IMR-90 (cell line): Measurements from ENCODE around the gene RNF130. TPM values are rescaled to one million over a fixed set of nuclear protein-coding genes. Genes with fewer than 3 reads are reported as not detected.

Source experiments
- ATAC-seq: fragments of 200-7000 bp; cut with Tn5 transposase; 2 replicates; pipeline ENCODE4 v1.9.1; 2020; ENCODE audit warnings: low read depth, mild to moderate bottlenecking, moderate library complexity
- BruUV-seq: library from RNA; stranded (reverse); fragments of 400-500 nt; replicated peaks from 2 replicates; lab custom pipeline; 2021; lab: Mats Ljungman, UMichigan
- CTCF ChIA-PET: fragments of 300-600 bp; formaldehyde crosslinking; extraction: SDS; loops from one replicate; lab custom pipeline; 2021; ENCODE audit warnings: antibody characterized with exemption; lab: Yijun Ruan, JAX
- POLR2A ChIA-PET: fragments of 300-600 bp; sonication (Branson Sonifier 250); formaldehyde crosslinking; loops from one replicate; lab custom pipeline; 2022; ENCODE audit warnings: antibody characterized with exemption; ENCODE audit not compliant: unreplicated experiment; lab: Charles Lee
- DNase-seq: peaks from one replicate; pipeline ENCODE4 v3.0.0; 2013
- H2AFZ ChIP-seq: replicated peaks from 2 replicates; pipeline ENCODE3; 2013; ENCODE audit warnings: low read length, mild to moderate bottlenecking; ENCODE audit not compliant: poor library complexity
- H2AK5ac ChIP-seq: 2 replicates; pipeline ENCODE4 v1.6.1; 2013; ENCODE audit warnings: low read depth, low read length, inconsistent platforms
- H2AK9ac ChIP-seq: replicated peaks from 2 replicates; pipeline ENCODE3; 2013; ENCODE audit warnings: mild to moderate bottlenecking, low read depth, low read length, moderate library complexity; ENCODE audit not compliant: poor library complexity
- H2BK120ac ChIP-seq: 2 replicates; pipeline ENCODE4 v1.6.1; 2013; ENCODE audit warnings: low read depth, low read length, inconsistent platforms
- H2BK15ac ChIP-seq: 3 replicates; pipeline ENCODE4 v1.6.1; 2013; ENCODE audit warnings: low read depth, low read length, inconsistent platforms
- H2BK20ac ChIP-seq: 2 replicates; pipeline ENCODE4 v1.6.1; 2013; ENCODE audit warnings: low read depth, mild to moderate bottlenecking, inconsistent platforms, low read length, moderate library complexity
- H2BK5ac ChIP-seq: 2 replicates; pipeline ENCODE4 v1.6.1; 2013; ENCODE audit warnings: mild to moderate bottlenecking, low read depth, low read length, inconsistent platforms; ENCODE audit not compliant: poor library complexity, severe bottlenecking
- H3K14ac ChIP-seq: replicated peaks from 2 replicates; pipeline ENCODE4 v1.6.1; 2013; ENCODE audit warnings: low read depth, low read length, inconsistent platforms
- H3K18ac ChIP-seq: 2 replicates; pipeline ENCODE4 v1.6.1; 2013; ENCODE audit warnings: low read depth, low read length, control low read depth
- H3K23ac ChIP-seq: 2 replicates; pipeline ENCODE4 v1.6.1; 2013; ENCODE audit warnings: low read depth, low read length, inconsistent platforms
- H3K27ac ChIP-seq: 2 replicates; pipeline ENCODE4 v1.5.1; 2013; ENCODE audit warnings: mild to moderate bottlenecking, control low read depth, low read length; ENCODE audit not compliant: insufficient read depth
- H3K27me3 ChIP-seq: 2 replicates; pipeline ENCODE4 v1.6.1; 2013; ENCODE audit warnings: low read length; ENCODE audit not compliant: control insufficient read depth, insufficient read depth
- H3K36me3 ChIP-seq: 2 replicates; pipeline ENCODE4 v1.6.1; 2013; ENCODE audit warnings: low read length, mixed read lengths; ENCODE audit not compliant: control insufficient read depth, insufficient read depth
- H3K4ac ChIP-seq: 2 replicates; pipeline ENCODE4 v1.6.1; 2013; ENCODE audit warnings: low read depth, low read length, inconsistent platforms
- H3K4me1 ChIP-seq: 2 replicates; pipeline ENCODE4 v1.6.1; 2013; ENCODE audit warnings: low read length, mixed read lengths; ENCODE audit not compliant: control insufficient read depth, insufficient read depth
- H3K4me2 ChIP-seq: 2 replicates; pipeline ENCODE4 v1.6.1; 2013; ENCODE audit warnings: low read depth, mild to moderate bottlenecking, control low read depth, low read length, moderate library complexity
- H3K4me3 ChIP-seq: 2 replicates; pipeline ENCODE4 v1.5.1; 2013; ENCODE audit warnings: low read depth, mild to moderate bottlenecking, control low read depth, low read length, moderate library complexity; ENCODE audit not compliant: insufficient read depth
- H3K56ac ChIP-seq: 2 replicates; pipeline ENCODE4 v1.6.1; 2013; ENCODE audit warnings: low read length, inconsistent platforms; ENCODE audit not compliant: insufficient read depth; ENCODE audit errors: extremely low read depth
- H3K79me1 ChIP-seq, 2 experiments: 2 replicates each; pipeline ENCODE4 v1.6.1; 2013; ENCODE audit warnings: low read length in 2 of 2, inconsistent platforms in 1 of 2, low read depth in 1 of 2
- H3K9ac ChIP-seq: 2 replicates; pipeline ENCODE4 v1.6.1; 2013; ENCODE audit warnings: low read depth, low read length, control low read depth
- H3K9me1 ChIP-seq: 2 replicates; pipeline ENCODE4 v1.6.1; 2013; ENCODE audit warnings: low read length, inconsistent platforms; ENCODE audit not compliant: insufficient read depth
- H3K9me3 ChIP-seq: 2 replicates; pipeline ENCODE4 v1.6.1; 2013; ENCODE audit warnings: low read length; ENCODE audit not compliant: control insufficient read depth, insufficient read depth
- H4K20me1 ChIP-seq: 2 replicates; pipeline ENCODE4 v1.6.1; 2013; ENCODE audit warnings: low read length, inconsistent platforms; ENCODE audit not compliant: insufficient read depth
- H4K5ac ChIP-seq: 2 replicates; pipeline ENCODE4 v1.6.1; 2013; ENCODE audit warnings: mild to moderate bottlenecking, low read depth, low read length, control low read depth
- H4K8ac ChIP-seq, 2 experiments: 2 replicates each; pipeline ENCODE4 v1.6.1; 2013; ENCODE audit warnings: low read depth in 2 of 2, low read length in 2 of 2, control low read depth in 1 of 2, inconsistent platforms in 1 of 2
- H4K91ac ChIP-seq: 2 replicates; pipeline ENCODE4 v1.6.1; 2013; ENCODE audit warnings: low read depth, low read length, inconsistent platforms; ENCODE audit not compliant: insufficient read depth
- BHLHE40 ChIP-seq: fragments of 150-350 bp; IDR thresholded peaks from 2 replicates; pipeline ENCODE4 v1.6.1; 2016; ENCODE audit warnings: mild to moderate bottlenecking, low read depth, low read length
- CEBPB ChIP-seq: IDR thresholded peaks from 2 replicates; pipeline ENCODE4 v1.6.1; 2012; ENCODE audit warnings: low read depth, low read length, improper control_type of control experiment
- CHD1 ChIP-seq: IDR thresholded peaks from 2 replicates; pipeline ENCODE4 v1.6.1; 2012; ENCODE audit warnings: low read depth, low read length, improper control_type of control experiment
- FOS ChIP-seq: fragments of 150-350 bp; IDR thresholded peaks from 2 replicates; pipeline ENCODE4 v1.6.1; 2016; ENCODE audit warnings: low read depth, low read length
- MAFK ChIP-seq: IDR thresholded peaks from 2 replicates; pipeline ENCODE4 v1.6.1; 2012; ENCODE audit warnings: low read depth, low read length, improper control_type of control experiment
- MAZ ChIP-seq: IDR thresholded peaks from 2 replicates; pipeline ENCODE4 v1.6.1; 2012; ENCODE audit warnings: low read depth, mild to moderate bottlenecking, low read length, improper control_type of control experiment, moderate library complexity, borderline replicate concordance
- MXI1 ChIP-seq: IDR thresholded peaks from 2 replicates; pipeline ENCODE4 v1.6.1; 2012; ENCODE audit warnings: low read depth, mild to moderate bottlenecking, low read length, moderate library complexity, borderline replicate concordance
- NFE2L2 ChIP-seq: fragments of 150-350 bp; IDR thresholded peaks from 2 replicates; pipeline ENCODE4 v1.6.1; 2016; ENCODE audit warnings: low read depth, mild to moderate bottlenecking, low read length
- POLR2A ChIP-seq: IDR thresholded peaks from 2 replicates; pipeline ENCODE4 v1.6.1; 2012; ENCODE audit warnings: mild to moderate bottlenecking, low read depth, low read length
- RAD21 ChIP-seq: IDR thresholded peaks from 2 replicates; pipeline ENCODE4 v1.6.1; 2012; ENCODE audit warnings: low read length, improper control_type of control experiment
- RCOR1 ChIP-seq: IDR thresholded peaks from 2 replicates; pipeline ENCODE4 v1.6.1; 2012; ENCODE audit warnings: mild to moderate bottlenecking, low read length, improper control_type of control experiment; ENCODE audit not compliant: insufficient replicate concordance
- RFX5 ChIP-seq: IDR thresholded peaks from 2 replicates; pipeline ENCODE4 v1.8.0; 2012; ENCODE audit warnings: low read depth, mild to moderate bottlenecking, low read length, moderate library complexity
- SMC3 ChIP-seq: fragments of 150-350 bp; IDR thresholded peaks from 2 replicates; pipeline ENCODE4 v1.6.1; 2016; ENCODE audit warnings: low read depth, mild to moderate bottlenecking, antibody characterized with exemption, low read length, moderate library complexity
- USF2 ChIP-seq: fragments of 150-350 bp; IDR thresholded peaks from 2 replicates; pipeline ENCODE4 v1.6.1; 2017; ENCODE audit warnings: mild to moderate bottlenecking, antibody characterized with exemption, low read length, low read depth
- WGBS, 2 experiments: methylation state at CpG; one replicate each; pipeline versions ENCODE4 v1.1.5 to v1.1.7; 2013; ENCODE audit warnings: missing lambda C conversion rate in 2 of 2; ENCODE audit not compliant: insufficient read length in 1 of 2; ENCODE audit errors: extremely low coverage in 2 of 2; 5-methylcytosine and 5-hydroxymethylcytosine counted together
- dilution Hi-C: fragments of 300-500 bp; cut with HindIII; formaldehyde crosslinking; loops from one replicate; pipeline ENCODE4 v1.14.3; 2018; ENCODE audit warnings: low sequenced_read_pairs; ENCODE audit not compliant: unreplicated experiment
- in situ Hi-C: fragments of 300-500 bp; cut with MboI; formaldehyde crosslinking; loops from 3 replicates; pipeline ENCODE4 v1.14.3; 2019; ENCODE audit warnings: low sequenced_read_pairs, inconsistent platforms, mixed read lengths
- intact Hi-C: fragments of 100-400 bp; cut with micrococcal nuclease; formaldehyde crosslinking; loops from 2 replicates; pipeline ENCODE4 v1.10.0; 2022
- polyA plus RNA-seq, 3 experiments: library from polyadenylated mRNA; depleted of rRNA; stranded (reverse); fragments of >200 nt; gene quantifications; 2 replicates each; pipeline ENCODE4 v1.2.3, GENCODE V29; 2012; ENCODE audit warnings: low replicate concordance in 1 of 3
- total RNA-seq: library from RNA; depleted of rRNA; stranded (reverse); fragments of >200 nt; gene quantifications from 2 replicates; pipeline ENCODE4 v1.2.3, GENCODE V29; 2012
- TF ChIP-seq, protein P1 (sequence below): conservative IDR thresholded peaks from 2 replicates; pipeline ENCODE4 v1.5.1; 2012; ENCODE audit warnings: mild to moderate bottlenecking, low read depth, low read length, improper control_type of control experiment
- TF ChIP-seq, protein P2 (sequence below): fragments of 150-350 bp; IDR thresholded peaks from 2 replicates; pipeline ENCODE4 v1.6.1; 2016; ENCODE audit warnings: low read depth, mild to moderate bottlenecking, low read length, moderate library complexity, borderline replicate concordance

The RNF130 gene
- total and polyA plus RNA-seq, 2 of the 4 experiments (the other 2 are of a cell fraction), result 12.9 to 21.7 TPM

GRCh38 chr5:180003127-180003526 is 68.4 kb downstream of the RNF130 start:
- no peak overlapping the region for H4K5ac ChIP-seq
- no peak overlapping the region for H2AFZ ChIP-seq
- ChIA-PET CTCF (no interaction called here), POLR2A (no interaction called here)
- ATAC-seq, result no peak
- H3K23ac ChIP-seq, result no peak overlapping the region
- no peak overlapping the region for H3K4ac ChIP-seq
- TF ChIP-seq RFX5 (no peak), MAZ (no peak), USF2 (no peak), RAD21 (no peak), POLR2A (no peak), CHD1 (no peak), CEBPB (no peak), FOS (no peak), SMC3 (no peak), NFE2L2 (no peak), MXI1 (no peak), MAFK (no peak), RCOR1 (no peak), BHLHE40 (no peak)
- TF ChIP-seq, protein P1, sequence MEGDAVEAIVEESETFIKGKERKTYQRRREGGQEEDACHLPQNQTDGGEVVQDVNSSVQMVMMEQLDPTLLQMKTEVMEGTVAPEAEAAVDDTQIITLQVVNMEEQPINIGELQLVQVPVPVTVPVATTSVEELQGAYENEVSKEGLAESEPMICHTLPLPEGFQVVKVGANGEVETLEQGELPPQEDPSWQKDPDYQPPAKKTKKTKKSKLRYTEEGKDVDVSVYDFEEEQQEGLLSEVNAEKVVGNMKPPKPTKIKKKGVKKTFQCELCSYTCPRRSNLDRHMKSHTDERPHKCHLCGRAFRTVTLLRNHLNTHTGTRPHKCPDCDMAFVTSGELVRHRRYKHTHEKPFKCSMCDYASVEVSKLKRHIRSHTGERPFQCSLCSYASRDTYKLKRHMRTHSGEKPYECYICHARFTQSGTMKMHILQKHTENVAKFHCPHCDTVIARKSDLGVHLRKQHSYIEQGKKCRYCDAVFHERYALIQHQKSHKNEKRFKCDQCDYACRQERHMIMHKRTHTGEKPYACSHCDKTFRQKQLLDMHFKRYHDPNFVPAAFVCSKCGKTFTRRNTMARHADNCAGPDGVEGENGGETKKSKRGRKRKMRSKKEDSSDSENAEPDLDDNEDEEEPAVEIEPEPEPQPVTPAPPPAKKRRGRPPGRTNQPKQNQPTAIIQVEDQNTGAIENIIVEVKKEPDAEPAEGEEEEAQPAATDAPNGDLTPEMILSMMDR, result no peak
- TF ChIP-seq, protein P2, sequence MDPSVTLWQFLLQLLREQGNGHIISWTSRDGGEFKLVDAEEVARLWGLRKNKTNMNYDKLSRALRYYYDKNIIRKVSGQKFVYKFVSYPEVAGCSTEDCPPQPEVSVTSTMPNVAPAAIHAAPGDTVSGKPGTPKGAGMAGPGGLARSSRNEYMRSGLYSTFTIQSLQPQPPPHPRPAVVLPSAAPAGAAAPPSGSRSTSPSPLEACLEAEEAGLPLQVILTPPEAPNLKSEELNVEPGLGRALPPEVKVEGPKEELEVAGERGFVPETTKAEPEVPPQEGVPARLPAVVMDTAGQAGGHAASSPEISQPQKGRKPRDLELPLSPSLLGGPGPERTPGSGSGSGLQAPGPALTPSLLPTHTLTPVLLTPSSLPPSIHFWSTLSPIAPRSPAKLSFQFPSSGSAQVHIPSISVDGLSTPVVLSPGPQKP, result no peak
- no peak overlapping the region for H2BK15ac ChIP-seq
- no peak overlapping the region for H2AK9ac ChIP-seq
- no TSS peak for BruUV-seq
- no peaks in the 10 kb centered on the region; a peak in 1 of 4 replicates for H3K79me1 ChIP-seq
- in situ Hi-C loops, result no loop called here
- H4K8ac ChIP-seq, result no peak overlapping the region
- no peak overlapping the region for H3K56ac ChIP-seq
- no peaks in the 10 kb centered on the region for H4K20me1 ChIP-seq
- H3K9me3 ChIP-seq, result no peaks in the 10 kb centered on the region
- dilution Hi-C loops, result no loop called here
- H3K14ac ChIP-seq, result no peak overlapping the region
- no peak for DNase-seq
- no peak overlapping the region for H3K4me2 ChIP-seq
- H3K27me3 ChIP-seq, result no peaks in the 10 kb centered on the region
- WGBS, 2 experiments, result 80% methylated on average over 2 of the region's 7 CpGs; no CpG with 5 or more reads in 1 of the 2 experiments
- no peak overlapping the region for H2BK5ac ChIP-seq
- H3K36me3 ChIP-seq, result peaks cover 7% of the 10 kb centered on the region; the same call in 1 of the 2 replicates
- no peak overlapping the region for H3K4me3 ChIP-seq
- no peak overlapping the region for H2AK5ac ChIP-seq
- no peak overlapping the region for H2BK20ac ChIP-seq
- peaks cover 8% of the 10 kb centered on the region; the same call in 1 of the 2 replicates for H3K9me1 ChIP-seq
- no peak overlapping the region for H3K27ac ChIP-seq
- H2BK120ac ChIP-seq, result no peak overlapping the region
- intact Hi-C loops, result no loop called here
- H3K4me1 ChIP-seq, result peaks cover 2% of the 10 kb centered on the region; the same call in 1 of the 2 replicates
- H3K9ac ChIP-seq, result no peak overlapping the region
- no peak overlapping the region for H3K18ac ChIP-seq
- H4K91ac ChIP-seq, result no peak overlapping the region
